H9 (cell line): ENCODE measurements around the gene TEK. TPM values are rescaled to one million over a fixed set of nuclear protein-coding genes. Genes with fewer than 3 reads are reported as not detected.

Source experiments
- DNase-seq: peaks from one replicate; pipeline ENCODE4 v3.0.0-alpha.2; 2017
- H2AFZ ChIP-seq: one replicate; pipeline ENCODE4 v1.6.1; 2013; ENCODE audit warnings: mild to moderate bottlenecking, low read length, control low read depth, moderate library complexity
- H2AK5ac ChIP-seq: 2 replicates; pipeline ENCODE4 v1.6.1; 2013; ENCODE audit warnings: low read length, control low read depth, mixed read lengths; ENCODE audit not compliant: insufficient read length
- H2BK120ac ChIP-seq: one replicate; pipeline ENCODE4 v1.6.1; 2013; ENCODE audit warnings: low read depth, mild to moderate bottlenecking, low read length, control low read depth, inconsistent platforms; ENCODE audit not compliant: poor library complexity, severe bottlenecking
- H2BK12ac ChIP-seq: 2 replicates; pipeline ENCODE4 v1.6.1; 2013; ENCODE audit warnings: low read length, control low read depth, mixed read lengths, low read depth; ENCODE audit not compliant: insufficient read length
- H2BK15ac ChIP-seq: 2 replicates; pipeline ENCODE4 v1.6.1; 2013; ENCODE audit warnings: low read depth, low read length, control low read depth
- H2BK20ac ChIP-seq: one replicate; pipeline ENCODE4 v1.6.1; 2013; ENCODE audit warnings: low read depth, mild to moderate bottlenecking, low read length, control low read depth, inconsistent platforms; ENCODE audit not compliant: poor library complexity, severe bottlenecking
- H2BK5ac ChIP-seq: 2 replicates; pipeline ENCODE4 v1.6.1; 2013; ENCODE audit warnings: low read length, control low read depth, mixed read lengths; ENCODE audit not compliant: insufficient read length
- H3K14ac ChIP-seq: 2 replicates; pipeline ENCODE4 v1.6.1; 2013; ENCODE audit warnings: low read length, control low read depth; ENCODE audit not compliant: insufficient read depth
- H3K18ac ChIP-seq: 2 replicates; pipeline ENCODE4 v1.6.1; 2013; ENCODE audit warnings: low read depth, mild to moderate bottlenecking, mixed read lengths, low read length, control low read depth; ENCODE audit not compliant: insufficient read length
- H3K23ac ChIP-seq: 2 replicates; pipeline ENCODE4 v1.6.1; 2013; ENCODE audit warnings: low read length, control low read depth, mixed read lengths, low read depth; ENCODE audit not compliant: insufficient read length
- H3K23me2 ChIP-seq: 2 replicates; pipeline ENCODE4 v1.6.1; 2013; ENCODE audit warnings: low read depth, mild to moderate bottlenecking, mixed read lengths, low read length, control low read depth; ENCODE audit not compliant: insufficient read length, poor library complexity, severe bottlenecking
- H3K27ac ChIP-seq: 2 replicates; pipeline ENCODE4 v1.5.1; 2013; ENCODE audit warnings: low read length, control low read depth, mixed read lengths, low read depth; ENCODE audit not compliant: insufficient read length
- H3K27me3 ChIP-seq: 2 replicates; pipeline ENCODE4 v1.6.1; 2013; ENCODE audit warnings: low read length, control low read depth, inconsistent platforms; ENCODE audit not compliant: insufficient read depth
- H3K4ac ChIP-seq: 2 replicates; pipeline ENCODE4 v1.6.1; 2013; ENCODE audit warnings: low read depth, mild to moderate bottlenecking, control low read depth, inconsistent platforms, low read length, moderate library complexity
- H3K4me1 ChIP-seq: 2 replicates; pipeline ENCODE4 v1.6.1; 2013; ENCODE audit warnings: low read length, control low read depth, inconsistent platforms; ENCODE audit not compliant: insufficient read depth
- H3K4me2 ChIP-seq: 2 replicates; pipeline ENCODE4 v1.6.1; 2013; ENCODE audit warnings: low read length, control low read depth, mixed read lengths; ENCODE audit not compliant: insufficient read length, insufficient read depth
- H3K56ac ChIP-seq: 2 replicates; pipeline ENCODE4 v1.6.1; 2013; ENCODE audit warnings: low read depth, mild to moderate bottlenecking, mixed read lengths, low read length, control low read depth; ENCODE audit not compliant: insufficient read length
- H3K79me1 ChIP-seq: 2 replicates; pipeline ENCODE4 v1.6.1; 2013; ENCODE audit warnings: low read depth, mild to moderate bottlenecking, moderate library complexity, low read length, control low read depth, inconsistent platforms; ENCODE audit not compliant: insufficient read depth, poor library complexity, severe bottlenecking
- H3K79me2 ChIP-seq: 2 replicates; pipeline ENCODE4 v1.6.1; 2013; ENCODE audit warnings: low read length, control low read depth, inconsistent platforms; ENCODE audit not compliant: insufficient read depth
- H3K9ac ChIP-seq: 2 replicates; pipeline ENCODE4 v1.6.1; 2013; ENCODE audit warnings: low read length, control low read depth, mixed read lengths; ENCODE audit not compliant: insufficient read length; ENCODE audit errors: extremely low read depth
- H3K9me3 ChIP-seq: one replicate; pipeline ENCODE4 v1.6.1; 2013; ENCODE audit warnings: low read depth, low read length, inconsistent platforms; ENCODE audit not compliant: control insufficient read depth
- H3T11ph ChIP-seq: one replicate; pipeline ENCODE4 v1.6.1; 2013; ENCODE audit warnings: mild to moderate bottlenecking, low read length, control low read depth, inconsistent platforms
- H4K20me1 ChIP-seq: one replicate; pipeline ENCODE4 v1.6.1; 2013; ENCODE audit not compliant: control insufficient read depth, insufficient read length, insufficient read depth
- H4K5ac ChIP-seq: 2 replicates; pipeline ENCODE4 v1.6.1; 2013; ENCODE audit warnings: low read depth, mild to moderate bottlenecking, mixed read lengths, low read length, control low read depth; ENCODE audit not compliant: insufficient read length
- H4K8ac ChIP-seq: replicated peaks from 2 replicates; pipeline ENCODE4 v1.6.1; 2013; ENCODE audit warnings: low read length, control low read depth, mixed read lengths, low read depth; ENCODE audit not compliant: insufficient read length
- H4K91ac ChIP-seq: 2 replicates; pipeline ENCODE4 v1.6.1; 2013; ENCODE audit warnings: low read depth, mild to moderate bottlenecking, moderate library complexity, mixed read lengths, low read length, control low read depth; ENCODE audit not compliant: insufficient read length
- H3K27ac Mint-ChIP-seq, 3 experiments: 2 replicates in 2 of 3; 3 replicates in 1 of 3; pipeline ENCODE4 v1.8.0; 2020 to 2021; ENCODE audit warnings: mixed read lengths in 3 of 3, mild to moderate bottlenecking in 1 of 3, moderate library complexity in 1 of 3
- H3K27me3 Mint-ChIP-seq: 2 replicates; pipeline ENCODE4 v1.8.0; 2021; ENCODE audit warnings: low read depth, mild to moderate bottlenecking, moderate library complexity, mixed read lengths
- H3K36me3 Mint-ChIP-seq, 3 experiments: 2 replicates in 2 of 3; 3 replicates in 1 of 3; pipeline ENCODE4 v1.8.0; 2020 to 2021; ENCODE audit warnings: low read depth in 3 of 3, mixed read lengths in 3 of 3; ENCODE audit not compliant: insufficient read depth in 1 of 3
- H3K4me1 Mint-ChIP-seq, 2 experiments: 2 replicates each; pipeline ENCODE4 v1.8.0; 2020; ENCODE audit warnings: mixed read lengths in 2 of 2
- H3K4me3 Mint-ChIP-seq, 2 experiments: 2 replicates in 1 of 2; 3 replicates in 1 of 2; pipeline ENCODE4 v1.8.0; 2020 to 2021; ENCODE audit warnings: mild to moderate bottlenecking in 2 of 2, mixed read lengths in 2 of 2, moderate library complexity in 1 of 2
- H3K9me3 Mint-ChIP-seq, 2 experiments: 2 replicates in 1 of 2; 3 replicates in 1 of 2; pipeline ENCODE4 v1.8.0; 2020; ENCODE audit warnings: mild to moderate bottlenecking in 2 of 2, mixed read lengths in 2 of 2, moderate library complexity in 1 of 2
- CTCF ChIP-seq: fragments of 200-600 bp; sonication (generic); conservative IDR thresholded peaks from 3 replicates; pipeline ENCODE4 v1.8.0; 2021; ENCODE audit warnings: antibody characterized with exemption, mild to moderate bottlenecking
- WGBS: extraction: QIAGEN DNeasy Blood & Tissue Kit; methylation state at CpG from one replicate; pipeline ENCODE4 v1.1.7; 2013; ENCODE audit warnings: missing lambda C conversion rate, low lambda C conversion rate, mixed read lengths; ENCODE audit not compliant: insufficient read length; ENCODE audit errors: extremely low coverage; 5-methylcytosine and 5-hydroxymethylcytosine counted together
- total RNA-seq: library from RNA; stranded (reverse); gene quantifications from 2 replicates; pipeline ENCODE4 v1.2.1, GENCODE V29; 2021

The TEK gene
- total RNA-seq, 1 experiment from 2014 or later: 1.8 TPM

- H3K4me1 Mint-ChIP-seq: no peaks in the 10 kb centered on the region
- Histone ChIP-seq H4K8ac (no peak overlapping the region), H3K27me3 (no peaks in the 10 kb centered on the region), H3K23ac (no peak overlapping the region), H3K4me1 (no peaks in the 10 kb centered on the region), H3K79me2 (no peaks in the 10 kb centered on the region), H3K4me2 (no peak overlapping the region), H2BK120ac (no peak overlapping the region), H3K23me2 (no peaks in the 10 kb centered on the region), H4K20me1 (no peaks in the 10 kb centered on the region), H3K14ac (no peak overlapping the region), H3K4ac (no peak overlapping the region), H2AFZ (no peak overlapping the region), H4K5ac (no peak overlapping the region), H3K79me1 (no peaks in the 10 kb centered on the region), H2AK5ac (no peak overlapping the region), H3T11ph (no peak overlapping the region), H3K9ac (no peak overlapping the region), H3K27ac (no peak overlapping the region), H3K56ac (no peak overlapping the region), H2BK20ac (no peak overlapping the region), H4K91ac (no peak overlapping the region), H2BK12ac (no peak overlapping the region), H2BK15ac (no peak overlapping the region), H2BK5ac (no peak overlapping the region), H3K18ac (no peak overlapping the region), H3K9me3 (no peaks in the 10 kb centered on the region)
- no peak for DNase-seq
- no peak overlapping the region for H3K4me3 Mint-ChIP-seq
- H3K9me3 Mint-ChIP-seq: no peaks in the 10 kb centered on the region
- H3K36me3 Mint-ChIP-seq: no peaks in the 10 kb centered on the region
- no peak overlapping the region for H3K27ac Mint-ChIP-seq
- no CpG with 5 or more reads among the region's 3 CpGs for WGBS
- no peak for TF ChIP-seq CTCF
- no peaks in the 10 kb centered on the region for H3K27me3 Mint-ChIP-seq
These were observed 94.8 kb downstream of the TEK start for GRCh38 chr9:27203783-27204182.
